Measurements from ENCODE around the gene LRP1-AS.

DNA sequence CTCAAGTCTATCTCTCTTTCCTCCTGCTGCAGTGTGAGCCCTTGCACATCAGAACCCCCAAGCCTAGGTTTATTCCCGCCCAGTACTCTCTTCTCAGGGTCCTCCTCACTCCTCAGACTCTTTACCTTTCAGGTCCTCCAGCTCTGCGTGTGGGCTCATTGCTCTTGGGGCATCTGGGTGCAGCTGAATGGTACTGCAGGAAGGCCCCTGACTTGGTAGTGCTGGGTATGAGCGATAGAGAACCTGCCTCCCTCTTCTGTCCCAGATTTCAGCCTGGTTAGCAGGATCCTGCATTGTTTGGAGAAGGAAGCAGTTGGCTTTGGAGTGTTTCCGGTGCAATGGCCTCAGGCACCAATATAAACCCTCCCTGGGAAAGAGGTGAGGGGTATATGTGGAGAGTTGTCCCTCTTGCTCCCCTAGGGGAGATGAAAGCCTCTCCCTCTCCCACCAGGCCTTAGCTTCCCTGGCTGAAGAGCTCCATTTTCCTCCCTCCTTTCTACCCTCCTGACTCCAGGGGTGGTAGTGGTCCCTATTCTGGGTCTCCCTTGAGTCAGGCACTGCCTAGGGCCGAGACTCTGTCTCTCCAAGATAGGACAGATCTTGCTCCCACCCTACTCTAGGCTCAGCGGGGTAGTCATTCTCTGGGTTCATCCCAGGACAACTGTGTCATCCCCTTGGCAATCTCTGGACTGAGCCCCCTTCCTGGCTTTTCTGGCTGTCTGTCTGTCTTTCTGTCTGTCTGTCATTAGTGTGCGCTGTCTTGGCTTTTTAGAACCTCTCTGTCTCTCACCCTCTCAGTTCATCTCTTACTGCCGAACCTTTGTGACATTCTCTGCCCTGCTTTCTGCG, 15.3 kb downstream of the LRP1-AS start:
- TF ChIP-seq POLR2A (IDR thresholded peaks at IDR 0.05; ENCODE audit: low read depth) (no peak), EP300 (IDR thresholded peaks at IDR 0.05) (no peak), POLR2AphosphoS5 (IDR thresholded peaks at IDR 0.05) (no peak)
- TF ChIP-seq, protein P1, sequence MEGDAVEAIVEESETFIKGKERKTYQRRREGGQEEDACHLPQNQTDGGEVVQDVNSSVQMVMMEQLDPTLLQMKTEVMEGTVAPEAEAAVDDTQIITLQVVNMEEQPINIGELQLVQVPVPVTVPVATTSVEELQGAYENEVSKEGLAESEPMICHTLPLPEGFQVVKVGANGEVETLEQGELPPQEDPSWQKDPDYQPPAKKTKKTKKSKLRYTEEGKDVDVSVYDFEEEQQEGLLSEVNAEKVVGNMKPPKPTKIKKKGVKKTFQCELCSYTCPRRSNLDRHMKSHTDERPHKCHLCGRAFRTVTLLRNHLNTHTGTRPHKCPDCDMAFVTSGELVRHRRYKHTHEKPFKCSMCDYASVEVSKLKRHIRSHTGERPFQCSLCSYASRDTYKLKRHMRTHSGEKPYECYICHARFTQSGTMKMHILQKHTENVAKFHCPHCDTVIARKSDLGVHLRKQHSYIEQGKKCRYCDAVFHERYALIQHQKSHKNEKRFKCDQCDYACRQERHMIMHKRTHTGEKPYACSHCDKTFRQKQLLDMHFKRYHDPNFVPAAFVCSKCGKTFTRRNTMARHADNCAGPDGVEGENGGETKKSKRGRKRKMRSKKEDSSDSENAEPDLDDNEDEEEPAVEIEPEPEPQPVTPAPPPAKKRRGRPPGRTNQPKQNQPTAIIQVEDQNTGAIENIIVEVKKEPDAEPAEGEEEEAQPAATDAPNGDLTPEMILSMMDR (IDR thresholded peaks at IDR 0.05): no peak
